ENCODE results near the gene CA10. TPM values are rescaled to one million over a fixed set of nuclear protein-coding genes. Genes with fewer than 3 reads are reported as not detected.

Gene CA10
- total RNA-seq, 1 experiment from 2014 or later = 0.46 TPM

DNA sequence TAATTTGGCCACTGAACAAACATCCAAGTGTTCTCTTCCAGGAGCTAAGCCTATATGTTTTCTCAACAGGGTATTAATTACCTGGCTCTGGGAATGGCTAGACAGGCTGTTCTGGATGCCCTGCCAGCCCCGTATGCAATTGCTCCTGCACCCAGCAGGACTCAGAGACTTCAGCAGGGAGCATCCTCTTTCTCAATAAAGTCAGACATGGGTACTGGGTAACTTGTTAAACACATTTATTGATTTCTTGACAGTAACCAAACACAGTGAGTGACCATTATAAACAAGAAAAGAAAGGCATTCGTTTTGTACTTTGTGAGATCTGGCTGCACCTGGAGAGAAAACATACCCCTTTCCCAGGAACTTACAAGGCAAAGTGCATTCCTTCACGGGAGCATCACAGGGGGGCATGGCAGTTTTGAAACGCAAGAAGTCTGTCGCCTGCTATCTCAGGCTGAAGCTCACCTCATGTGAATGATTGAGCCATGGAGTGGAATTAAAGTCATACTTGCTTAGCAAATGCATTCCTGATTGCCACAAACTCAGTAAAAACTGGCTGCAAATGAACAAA lies 528.3 kb downstream of the CA10 start:
- Mint-ChIP-seq H3K9me3 (no peaks in the 10 kb centered on the region), H3K27ac (peak overlapping the region in 1 of 3 experiments; percentile 73; a peak in 1 of 7 replicates), H3K36me3 (ENCODE audit: insufficient read depth in 1 of 3, low read depth in 3 of 3) (no peaks in the 10 kb centered on the region), H3K4me1 (peaks cover 7 to 8% of the 10 kb centered on the region in 2 experiments), H3K27me3 (ENCODE audit: low read depth) (peaks cover 4% of the 10 kb centered on the region), H3K4me3 (no peak overlapping the region)
- Histone ChIP-seq H3K56ac (ENCODE audit: insufficient read length, low read depth, low read length) (no peak overlapping the region), H2BK120ac (ENCODE audit: low read depth, low read length, poor library complexity, severe bottlenecking) (no peak overlapping the region), H2BK5ac (ENCODE audit: insufficient read length, low read length) (no peak overlapping the region), H3K23me2 (ENCODE audit: insufficient read length, low read depth, low read length, poor library complexity, severe bottlenecking) (no peaks in the 10 kb centered on the region), H4K20me1 (ENCODE audit: control insufficient read depth, insufficient read depth, insufficient read length) (no peaks in the 10 kb centered on the region), H3K18ac (ENCODE audit: insufficient read length, low read depth, low read length) (no peak overlapping the region), H3K79me1 (ENCODE audit: insufficient read depth, low read depth, low read length, poor library complexity, severe bottlenecking) (no peaks in the 10 kb centered on the region), H3K79me2 (ENCODE audit: insufficient read depth, low read length) (no peaks in the 10 kb centered on the region), H3K27me3 (ENCODE audit: insufficient read depth, low read length) (no peaks in the 10 kb centered on the region), H3K9ac (ENCODE audit: extremely low read depth, insufficient read length, low read length) (no peak overlapping the region), H3K9me3 (ENCODE audit: control insufficient read depth, low read depth, low read length) (no peaks in the 10 kb centered on the region), H2AFZ (ENCODE audit: low read length) (no peak overlapping the region), H2BK20ac (ENCODE audit: low read depth, low read length, poor library complexity, severe bottlenecking) (no peak overlapping the region), H3K23ac (ENCODE audit: insufficient read length, low read depth, low read length) (no peak overlapping the region), H3T11ph (ENCODE audit: low read length) (no peak overlapping the region), H2AK5ac (ENCODE audit: insufficient read length, low read length) (no peak overlapping the region), H4K8ac (replicated peaks; ENCODE audit: insufficient read length, low read depth, low read length) (no peak overlapping the region), H2BK15ac (ENCODE audit: low read depth, low read length) (no peak overlapping the region), H3K4me2 (ENCODE audit: insufficient read depth, insufficient read length, low read length) (no peak overlapping the region), H3K4ac (ENCODE audit: low read depth, low read length) (no peak overlapping the region), H4K5ac (ENCODE audit: insufficient read length, low read depth, low read length) (no peak overlapping the region), H3K27ac (ENCODE audit: insufficient read length, low read depth, low read length) (no peak overlapping the region), H4K91ac (ENCODE audit: insufficient read length, low read depth, low read length) (no peak overlapping the region), H3K4me1 (ENCODE audit: insufficient read depth, low read length) (no peaks in the 10 kb centered on the region), H3K14ac (ENCODE audit: insufficient read depth, low read length) (no peak overlapping the region), H2BK12ac (ENCODE audit: insufficient read length, low read depth, low read length) (no peak overlapping the region)
- TF ChIP-seq, protein P1, sequence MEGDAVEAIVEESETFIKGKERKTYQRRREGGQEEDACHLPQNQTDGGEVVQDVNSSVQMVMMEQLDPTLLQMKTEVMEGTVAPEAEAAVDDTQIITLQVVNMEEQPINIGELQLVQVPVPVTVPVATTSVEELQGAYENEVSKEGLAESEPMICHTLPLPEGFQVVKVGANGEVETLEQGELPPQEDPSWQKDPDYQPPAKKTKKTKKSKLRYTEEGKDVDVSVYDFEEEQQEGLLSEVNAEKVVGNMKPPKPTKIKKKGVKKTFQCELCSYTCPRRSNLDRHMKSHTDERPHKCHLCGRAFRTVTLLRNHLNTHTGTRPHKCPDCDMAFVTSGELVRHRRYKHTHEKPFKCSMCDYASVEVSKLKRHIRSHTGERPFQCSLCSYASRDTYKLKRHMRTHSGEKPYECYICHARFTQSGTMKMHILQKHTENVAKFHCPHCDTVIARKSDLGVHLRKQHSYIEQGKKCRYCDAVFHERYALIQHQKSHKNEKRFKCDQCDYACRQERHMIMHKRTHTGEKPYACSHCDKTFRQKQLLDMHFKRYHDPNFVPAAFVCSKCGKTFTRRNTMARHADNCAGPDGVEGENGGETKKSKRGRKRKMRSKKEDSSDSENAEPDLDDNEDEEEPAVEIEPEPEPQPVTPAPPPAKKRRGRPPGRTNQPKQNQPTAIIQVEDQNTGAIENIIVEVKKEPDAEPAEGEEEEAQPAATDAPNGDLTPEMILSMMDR (conservative IDR thresholded peaks at IDR 0.05) = no peak
- DNase-seq = no peak
- no CpG with 5 or more reads among the region's 5 CpGs for WGBS (ENCODE audit: extremely low coverage, insufficient read length, low lambda C conversion rate)

Measured in H9 (cell line).